ENCODE measurements around the gene SLC29A3.

DNA sequence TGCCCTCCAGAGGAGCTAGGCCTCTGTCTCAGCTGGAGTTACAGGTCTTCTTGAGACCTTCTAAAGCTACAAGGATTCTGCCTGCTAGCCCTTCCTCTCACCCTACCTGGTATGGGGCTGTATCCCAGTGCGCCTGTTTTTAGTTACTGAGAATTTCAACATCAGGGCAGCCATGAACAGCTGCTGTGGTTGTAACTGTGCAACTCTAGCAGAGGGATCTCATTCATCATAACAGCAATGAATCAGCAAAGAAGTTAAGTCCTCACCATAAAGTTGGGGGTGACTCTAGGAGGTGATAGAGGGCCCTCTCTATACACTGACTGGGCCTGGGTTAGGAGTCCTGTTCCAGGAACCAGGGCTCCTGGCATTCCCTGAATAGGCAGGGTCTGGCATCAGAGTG lies 63.7 kb downstream of the SLC29A3 start:
- TF ChIP-seq, protein P1, sequence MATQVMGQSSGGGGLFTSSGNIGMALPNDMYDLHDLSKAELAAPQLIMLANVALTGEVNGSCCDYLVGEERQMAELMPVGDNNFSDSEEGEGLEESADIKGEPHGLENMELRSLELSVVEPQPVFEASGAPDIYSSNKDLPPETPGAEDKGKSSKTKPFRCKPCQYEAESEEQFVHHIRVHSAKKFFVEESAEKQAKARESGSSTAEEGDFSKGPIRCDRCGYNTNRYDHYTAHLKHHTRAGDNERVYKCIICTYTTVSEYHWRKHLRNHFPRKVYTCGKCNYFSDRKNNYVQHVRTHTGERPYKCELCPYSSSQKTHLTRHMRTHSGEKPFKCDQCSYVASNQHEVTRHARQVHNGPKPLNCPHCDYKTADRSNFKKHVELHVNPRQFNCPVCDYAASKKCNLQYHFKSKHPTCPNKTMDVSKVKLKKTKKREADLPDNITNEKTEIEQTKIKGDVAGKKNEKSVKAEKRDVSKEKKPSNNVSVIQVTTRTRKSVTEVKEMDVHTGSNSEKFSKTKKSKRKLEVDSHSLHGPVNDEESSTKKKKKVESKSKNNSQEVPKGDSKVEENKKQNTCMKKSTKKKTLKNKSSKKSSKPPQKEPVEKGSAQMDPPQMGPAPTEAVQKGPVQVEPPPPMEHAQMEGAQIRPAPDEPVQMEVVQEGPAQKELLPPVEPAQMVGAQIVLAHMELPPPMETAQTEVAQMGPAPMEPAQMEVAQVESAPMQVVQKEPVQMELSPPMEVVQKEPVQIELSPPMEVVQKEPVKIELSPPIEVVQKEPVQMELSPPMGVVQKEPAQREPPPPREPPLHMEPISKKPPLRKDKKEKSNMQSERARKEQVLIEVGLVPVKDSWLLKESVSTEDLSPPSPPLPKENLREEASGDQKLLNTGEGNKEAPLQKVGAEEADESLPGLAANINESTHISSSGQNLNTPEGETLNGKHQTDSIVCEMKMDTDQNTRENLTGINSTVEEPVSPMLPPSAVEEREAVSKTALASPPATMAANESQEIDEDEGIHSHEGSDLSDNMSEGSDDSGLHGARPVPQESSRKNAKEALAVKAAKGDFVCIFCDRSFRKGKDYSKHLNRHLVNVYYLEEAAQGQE (IDR thresholded peaks at IDR 0.05; ENCODE audit: insufficient read depth in 1 of 2, low read depth in 2 of 2, low read length in 2 of 2) = no peak
- TF ChIP-seq POLR2AphosphoS5 (IDR thresholded peaks at IDR 0.05; ENCODE audit: low read depth, low read length) (no peak), TAF1 (IDR thresholded peaks at IDR 0.05; ENCODE audit: borderline replicate concordance, insufficient read depth, low read length) (no peak)

Data from PFSK-1 (cell line).